IPS-20b (cell line): ENCODE data around the gene ROCK2.
"Not testable (repeated sequence)": the region's sequence is repeated elsewhere in the genome, so short reads cannot be mapped to it uniquely, and the experiment has no call there.

Source experiments
- H3K27ac ChIP-seq: one replicate; pipeline ENCODE4 v1.5.1; 2013; ENCODE audit warnings: low read length
- H3K27me3 ChIP-seq: 2 replicates; pipeline ENCODE4 v1.6.1; 2013; ENCODE audit warnings: mild to moderate bottlenecking, low read length, inconsistent platforms; ENCODE audit not compliant: insufficient read depth
- H3K36me3 ChIP-seq: 2 replicates; pipeline ENCODE4 v1.6.1; 2013; ENCODE audit warnings: low read depth, mild to moderate bottlenecking, inconsistent platforms, low read length, moderate library complexity; ENCODE audit not compliant: insufficient read depth
- H3K4me1 ChIP-seq: 2 replicates; pipeline ENCODE4 v1.6.1; 2013; ENCODE audit warnings: mild to moderate bottlenecking, control low read depth, inconsistent platforms, low read length, moderate library complexity; ENCODE audit not compliant: insufficient read depth
- H3K4me3 ChIP-seq: 2 replicates; pipeline ENCODE4 v1.5.1; 2013; ENCODE audit warnings: mild to moderate bottlenecking, low read length, inconsistent platforms
- H3K9ac ChIP-seq: 2 replicates; pipeline ENCODE4 v1.6.1; 2013; ENCODE audit warnings: low read depth, mild to moderate bottlenecking, inconsistent platforms, low read length, moderate library complexity
- H3K9me3 ChIP-seq: 2 replicates; pipeline ENCODE4 v1.6.1; 2013; ENCODE audit warnings: mild to moderate bottlenecking, low read depth, low read length, inconsistent platforms; ENCODE audit not compliant: insufficient read depth

ROCK2 gene

GRCh38 chr2:11256166-11256565, 88.3 kb downstream of the ROCK2 start:
- Histone ChIP-seq H3K9me3 (no peaks in the 10 kb centered on the region), H3K27me3 (no peaks in the 10 kb centered on the region), H3K4me1 (peaks cover 2% of the 10 kb centered on the region), H3K27ac (no peak overlapping the region), H3K36me3 (no peaks in the 10 kb centered on the region), H3K9ac (no peak overlapping the region), H3K4me3 (no peak overlapping the region)

GRCh38 chr2:11254100-11254536, 90.3 kb downstream of the ROCK2 start:
- peaks cover 6% of the 10 kb centered on the region for H3K4me1 ChIP-seq
- H3K9me3 ChIP-seq, result no peaks in the 10 kb centered on the region
- H3K36me3 ChIP-seq, result 0 out of 2 replicates have a peak, but pooled peaks cover 5% of the 10 kb centered on the region
- H3K9ac ChIP-seq, result no peak overlapping the region
- no peak overlapping the region for H3K27ac ChIP-seq
- no peak overlapping the region for H3K4me3 ChIP-seq
- no peaks in the 10 kb centered on the region for H3K27me3 ChIP-seq

GRCh38 chr2:11252458-11252857, 92.0 kb downstream of the ROCK2 start:
- not testable (repeated sequence) for H3K9ac ChIP-seq, H3K36me3 ChIP-seq, H3K27me3 ChIP-seq, H3K4me1 ChIP-seq, H3K4me3 ChIP-seq, H3K27ac ChIP-seq, H3K9me3 ChIP-seq

GRCh38 chr2:11250400-11251196, 93.8 kb downstream of the ROCK2 start:
- no peaks in the 10 kb centered on the region for H3K9me3 ChIP-seq
- no peak overlapping the region for H3K27ac ChIP-seq
- no peaks in the 10 kb centered on the region for H3K27me3 ChIP-seq
- peaks cover 9% of the 10 kb centered on the region; the same call in 1 of the 2 replicates for H3K36me3 ChIP-seq
- H3K4me1 ChIP-seq, result peaks cover 6% of the 10 kb centered on the region
- H3K9ac ChIP-seq, result no peak overlapping the region
- H3K4me3 ChIP-seq, result no peak overlapping the region

- Histone ChIP-seq H3K36me3 (peaks cover 9% of the 10 kb centered on the region; the same call in 1 of the 2 replicates), H3K27me3 (no peaks in the 10 kb centered on the region), H3K4me1 (no peaks in the 10 kb centered on the region), H3K9me3 (no peaks in the 10 kb centered on the region), H3K4me3 (no peak overlapping the region), H3K9ac (no peak overlapping the region), H3K27ac (no peak overlapping the region)
Measured at GRCh38 chr2:11245322-11245721, 99.1 kb downstream of the ROCK2 start.

GRCh38 chr2:11244091-11244826, 100.2 kb downstream of the ROCK2 start:
- H3K27me3 ChIP-seq, result no peaks in the 10 kb centered on the region

GRCh38 chr2:11243512-11243911, 100.9 kb downstream of the ROCK2 start:
- peaks cover 4% of the 10 kb centered on the region; the same call in 1 of the 2 replicates for H3K36me3 ChIP-seq
- H3K4me1 ChIP-seq, result no peaks in the 10 kb centered on the region
- no peaks in the 10 kb centered on the region for H3K9me3 ChIP-seq
- no peaks in the 10 kb centered on the region for H3K27me3 ChIP-seq
- no peak overlapping the region for H3K27ac ChIP-seq
- no peak overlapping the region for H3K4me3 ChIP-seq
- no peak overlapping the region for H3K9ac ChIP-seq

More at GRCh38 chr2:11244091-11244826, 100.2 kb downstream of the ROCK2 start:
- Histone ChIP-seq H3K4me1 (no peaks in the 10 kb centered on the region), H3K36me3 (peaks cover 6% of the 10 kb centered on the region; the same call in 1 of the 2 replicates), H3K9me3 (no peaks in the 10 kb centered on the region), H3K27ac (no peak overlapping the region), H3K4me3 (no peak overlapping the region), H3K9ac (no peak overlapping the region)

GRCh38 chr2:11242542-11243174, 101.8 kb downstream of the ROCK2 start:
- Histone ChIP-seq H3K9me3 (no peaks in the 10 kb centered on the region), H3K36me3 (peaks cover 4% of the 10 kb centered on the region; the same call in 1 of the 2 replicates), H3K4me1 (no peaks in the 10 kb centered on the region)

GRCh38 chr2:11241412-11242203, 102.8 kb downstream of the ROCK2 start:
- Histone ChIP-seq H3K27me3 (no peaks in the 10 kb centered on the region), H3K4me3 (no peak overlapping the region), H3K4me1 (no peaks in the 10 kb centered on the region), H3K27ac (no peak overlapping the region), H3K36me3 (no peaks in the 10 kb centered on the region), H3K9ac (no peak overlapping the region), H3K9me3 (no peaks in the 10 kb centered on the region)

More at GRCh38 chr2:11242542-11243174, 101.8 kb downstream of the ROCK2 start:
- no peak overlapping the region for H3K9ac ChIP-seq
- H3K4me3 ChIP-seq, result no peak overlapping the region
- no peak overlapping the region for H3K27ac ChIP-seq
- no peaks in the 10 kb centered on the region for H3K27me3 ChIP-seq

GRCh38 chr2:11239666-11240462, 104.6 kb downstream of the ROCK2 start:
- Histone ChIP-seq H3K4me3 (no peak overlapping the region), H3K36me3 (peaks cover 4% of the 10 kb centered on the region; the same call in 1 of the 2 replicates), H3K9me3 (no peaks in the 10 kb centered on the region), H3K4me1 (no peaks in the 10 kb centered on the region), H3K27ac (no peak overlapping the region), H3K27me3 (no peaks in the 10 kb centered on the region), H3K9ac (no peak overlapping the region)
